Neural progenitor cell (in vitro differentiated cells): ENCODE measurements around the gene TBCA. TPM values are rescaled to one million over a fixed set of nuclear protein-coding genes. Genes with fewer than 3 reads are reported as not detected.

Experiments used
- DNase-seq: peaks from one replicate; pipeline ENCODE4 v3.0.0-alpha.2; 2016; ENCODE audit warnings: low spot score
- H2AFZ ChIP-seq: fragments of 200-600 bp; sonication (generic); replicated peaks from 2 replicates; pipeline ENCODE4 v1.6.1; 2016; ENCODE audit warnings: antibody characterized with exemption
- H3F3A ChIP-seq: fragments of 200-600 bp; sonication (generic); 2 replicates; pipeline ENCODE4 v1.6.1; 2016; ENCODE audit warnings: antibody characterized with exemption, low read depth
- H3K27ac ChIP-seq: fragments of 200-600 bp; sonication (generic); 2 replicates; pipeline ENCODE4 v1.5.1; 2016; ENCODE audit warnings: mild to moderate bottlenecking
- H3K27me3 ChIP-seq: fragments of 200-600 bp; sonication (generic); 2 replicates; pipeline ENCODE4 v1.6.1; 2016; ENCODE audit warnings: mild to moderate bottlenecking, moderate library complexity
- H3K36me3 ChIP-seq: fragments of 200-600 bp; sonication (generic); 2 replicates; pipeline ENCODE4 v1.5.1; 2016
- H3K4me1 ChIP-seq: fragments of 200-600 bp; sonication (generic); 2 replicates; pipeline ENCODE4 v1.6.1; 2016; ENCODE audit warnings: mixed run types
- H3K4me2 ChIP-seq: fragments of 200-600 bp; sonication (generic); 2 replicates; pipeline ENCODE4 v1.6.1; 2016
- H3K4me3 ChIP-seq: fragments of 200-600 bp; sonication (generic); 2 replicates; pipeline ENCODE4 v1.5.1; 2016
- H3K79me2 ChIP-seq: fragments of 200-600 bp; sonication (generic); 2 replicates; pipeline ENCODE4 v1.6.1; 2016; ENCODE audit warnings: low read depth
- H3K9ac ChIP-seq: fragments of 200-600 bp; sonication (generic); 2 replicates; pipeline ENCODE4 v1.6.1; 2016
- H3K9me3 ChIP-seq: fragments of 200-600 bp; sonication (generic); 2 replicates; pipeline ENCODE4 v1.5.1; 2016; ENCODE audit warnings: low read depth
- H4K20me1 ChIP-seq: fragments of 200-600 bp; sonication (generic); 2 replicates; pipeline ENCODE4 v1.6.1; 2016; ENCODE audit warnings: low read depth
- H3K27ac Mint-ChIP-seq: 3 replicates; pipeline ENCODE4 v1.8.0; 2021; ENCODE audit warnings: mixed read lengths
- H3K27me3 Mint-ChIP-seq: 2 replicates; pipeline ENCODE4 v1.8.0; 2022; ENCODE audit warnings: low read depth, mild to moderate bottlenecking, inconsistent platforms, moderate library complexity, mixed read lengths; ENCODE audit not compliant: insufficient read depth
- H3K36me3 Mint-ChIP-seq: 3 replicates; pipeline ENCODE4 v1.8.0; 2021; ENCODE audit warnings: mixed read lengths
- H3K4me1 Mint-ChIP-seq: 3 replicates; pipeline ENCODE4 v1.8.0; 2021; ENCODE audit warnings: mixed read lengths
- H3K4me3 Mint-ChIP-seq: 3 replicates; pipeline ENCODE4 v1.8.0; 2021; ENCODE audit warnings: mild to moderate bottlenecking, moderate library complexity, mixed read lengths
- H3K9me3 Mint-ChIP-seq: 3 replicates; pipeline ENCODE4 v1.8.0; 2020; ENCODE audit warnings: mixed read lengths
- EZH2 ChIP-seq: fragments of 200-600 bp; sonication (generic); IDR thresholded peaks from 2 replicates; pipeline ENCODE4 v1.6.1; 2017; ENCODE audit warnings: antibody characterized with exemption, mild to moderate bottlenecking, moderate library complexity
- EZH2phosphoT487 ChIP-seq: fragments of 200-600 bp; sonication (generic); IDR thresholded peaks from 2 replicates; pipeline ENCODE4 v1.6.1; 2017; ENCODE audit warnings: antibody characterized with exemption
- total RNA-seq: library from RNA; depleted of rRNA; stranded (reverse); fragments of >200 nt; gene quantifications from 2 replicates; pipeline ENCODE4 v1.2.3, GENCODE V29; 2015; ENCODE audit warnings: low replicate concordance
- TF ChIP-seq, protein P1 (sequence below): fragments of 200-600 bp; sonication (generic); IDR thresholded peaks from 2 replicates; pipeline ENCODE4 v1.5.1; 2017; ENCODE audit warnings: antibody characterized with exemption, mild to moderate bottlenecking

TBCA gene
- total RNA-seq, 1 donor from 2014 or later: 270 TPM

DNA sequence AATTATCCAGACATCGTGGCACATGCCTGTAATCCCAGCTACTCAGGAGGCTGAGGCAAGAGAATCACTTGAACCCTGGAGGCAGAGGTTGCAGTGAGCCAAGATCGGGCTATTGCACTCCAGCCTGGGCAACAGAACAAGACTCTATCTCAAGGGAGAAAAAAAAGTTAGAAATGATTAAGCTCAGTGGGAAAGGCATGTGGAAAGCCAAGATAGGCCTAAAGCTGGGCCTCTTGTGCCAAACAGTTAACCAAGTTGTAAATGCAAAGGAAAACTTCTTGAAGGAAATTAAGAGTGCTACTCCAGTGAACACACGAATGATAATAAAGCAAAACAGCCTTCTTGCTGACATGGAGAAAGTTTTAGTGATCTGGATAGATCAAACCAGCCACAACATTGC lies 43.0 kb downstream of the TBCA start:
- TF ChIP-seq, protein P1, sequence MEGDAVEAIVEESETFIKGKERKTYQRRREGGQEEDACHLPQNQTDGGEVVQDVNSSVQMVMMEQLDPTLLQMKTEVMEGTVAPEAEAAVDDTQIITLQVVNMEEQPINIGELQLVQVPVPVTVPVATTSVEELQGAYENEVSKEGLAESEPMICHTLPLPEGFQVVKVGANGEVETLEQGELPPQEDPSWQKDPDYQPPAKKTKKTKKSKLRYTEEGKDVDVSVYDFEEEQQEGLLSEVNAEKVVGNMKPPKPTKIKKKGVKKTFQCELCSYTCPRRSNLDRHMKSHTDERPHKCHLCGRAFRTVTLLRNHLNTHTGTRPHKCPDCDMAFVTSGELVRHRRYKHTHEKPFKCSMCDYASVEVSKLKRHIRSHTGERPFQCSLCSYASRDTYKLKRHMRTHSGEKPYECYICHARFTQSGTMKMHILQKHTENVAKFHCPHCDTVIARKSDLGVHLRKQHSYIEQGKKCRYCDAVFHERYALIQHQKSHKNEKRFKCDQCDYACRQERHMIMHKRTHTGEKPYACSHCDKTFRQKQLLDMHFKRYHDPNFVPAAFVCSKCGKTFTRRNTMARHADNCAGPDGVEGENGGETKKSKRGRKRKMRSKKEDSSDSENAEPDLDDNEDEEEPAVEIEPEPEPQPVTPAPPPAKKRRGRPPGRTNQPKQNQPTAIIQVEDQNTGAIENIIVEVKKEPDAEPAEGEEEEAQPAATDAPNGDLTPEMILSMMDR: no peak
- no peak for TF ChIP-seq EZH2
- no peak for TF ChIP-seq EZH2phosphoT487
- no peaks in the 10 kb centered on the region for H3K4me1 Mint-ChIP-seq
- no peaks in the 10 kb centered on the region for H3F3A ChIP-seq
- no peak overlapping the region for H3K9ac ChIP-seq
- H3K79me2 ChIP-seq: peaks cover 93% of the 10 kb centered on the region
- H3K36me3 ChIP-seq: no peaks in the 10 kb centered on the region
- H3K4me3 ChIP-seq: no peak overlapping the region
- no peak overlapping the region for H3K27ac ChIP-seq
- H3K9me3 Mint-ChIP-seq: peaks cover 31% of the 10 kb centered on the region
- H3K36me3 Mint-ChIP-seq: peaks cover 46% of the 10 kb centered on the region
- no peak overlapping the region for H3K4me3 Mint-ChIP-seq
- H3K9me3 ChIP-seq: no peaks in the 10 kb centered on the region
- H3K4me1 ChIP-seq: no peaks in the 10 kb centered on the region
- H3K27me3 ChIP-seq: no peaks in the 10 kb centered on the region
- no peak overlapping the region for H3K27ac Mint-ChIP-seq
- no peak overlapping the region for H3K4me2 ChIP-seq
- H2AFZ ChIP-seq: no peak overlapping the region
- no peaks in the 10 kb centered on the region for H3K27me3 Mint-ChIP-seq
- H4K20me1 ChIP-seq: peaks cover 3% of the 10 kb centered on the region
- no peak for DNase-seq

DNA sequence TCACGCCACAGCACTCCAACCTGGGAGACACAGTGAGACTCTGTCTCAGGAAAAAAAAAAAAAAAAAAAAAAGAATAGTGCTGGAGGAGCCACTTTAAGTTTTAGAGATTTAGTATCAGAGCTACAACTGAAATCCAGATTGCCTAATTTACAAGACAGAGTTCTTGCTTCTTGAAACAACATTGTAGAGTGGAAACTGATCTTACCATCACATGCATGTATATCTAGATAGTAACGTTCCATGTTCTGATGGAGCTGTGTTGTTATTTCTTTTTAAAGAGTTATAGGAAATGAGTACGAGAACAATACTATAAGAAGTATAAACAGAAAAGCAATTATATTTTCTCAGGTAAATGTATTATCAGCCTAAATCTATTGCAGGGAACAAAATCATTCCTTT lies 48.9 kb downstream of the TBCA start:
- no peaks in the 10 kb centered on the region for H3K27me3 ChIP-seq
- no peak overlapping the region for H3K4me3 ChIP-seq
- peaks cover 15% of the 10 kb centered on the region for H3K36me3 Mint-ChIP-seq
- H3K9ac ChIP-seq: no peak overlapping the region
- H3K79me2 ChIP-seq: peaks cover 88% of the 10 kb centered on the region
- no peaks in the 10 kb centered on the region for H3K36me3 ChIP-seq
- no peak overlapping the region for H3K27ac Mint-ChIP-seq
- H3K4me1 Mint-ChIP-seq: no peaks in the 10 kb centered on the region
- no peaks in the 10 kb centered on the region for H3K9me3 Mint-ChIP-seq
- no peak overlapping the region for H3K27ac ChIP-seq
- TF ChIP-seq, protein P1: no peak
- no peak for TF ChIP-seq EZH2
- no peak for TF ChIP-seq EZH2phosphoT487
- DNase-seq: no peak
- peaks cover 7% of the 10 kb centered on the region for H3F3A ChIP-seq
- H2AFZ ChIP-seq: no peak overlapping the region
- peaks cover 26% of the 10 kb centered on the region for H4K20me1 ChIP-seq
- H3K27me3 Mint-ChIP-seq: peaks cover 2% of the 10 kb centered on the region
- no peaks in the 10 kb centered on the region for H3K9me3 ChIP-seq
- no peaks in the 10 kb centered on the region for H3K4me1 ChIP-seq
- H3K4me2 ChIP-seq: no peak overlapping the region
- no peak overlapping the region for H3K4me3 Mint-ChIP-seq

DNA sequence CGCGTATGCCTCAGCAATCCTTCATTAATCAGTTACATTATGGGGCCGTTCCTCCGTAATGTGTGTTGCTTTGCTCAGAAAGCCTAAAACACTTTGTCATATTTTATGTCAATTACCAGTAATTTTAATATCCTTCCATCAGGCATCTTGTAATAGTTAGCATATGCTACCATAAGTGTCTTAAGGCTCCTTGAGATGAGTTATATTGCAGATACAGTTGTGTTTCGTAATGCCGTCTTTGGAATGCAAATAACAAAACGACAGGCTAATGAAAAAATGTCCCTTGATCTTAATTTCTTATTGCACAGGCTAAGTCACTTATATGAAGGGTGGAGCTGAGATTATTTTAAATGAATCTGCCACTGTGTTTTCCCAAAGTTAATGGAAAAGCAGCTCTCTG lies 50.5 kb downstream of the TBCA start:
- no peak overlapping the region for H3K4me3 ChIP-seq
- H3K9ac ChIP-seq: no peak overlapping the region
- no peak overlapping the region for H2AFZ ChIP-seq
- no peaks in the 10 kb centered on the region for H3K36me3 ChIP-seq
- peaks cover 7% of the 10 kb centered on the region for H3F3A ChIP-seq
- no peaks in the 10 kb centered on the region for H3K4me1 ChIP-seq
- Mint-ChIP-seq H3K27ac (no peak overlapping the region), H3K9me3 (no peaks in the 10 kb centered on the region), H3K36me3 (peaks cover 7% of the 10 kb centered on the region), H3K4me1 (no peaks in the 10 kb centered on the region), H3K4me3 (no peak overlapping the region), H3K27me3 (peaks cover 2% of the 10 kb centered on the region)
- no peak overlapping the region for H3K4me2 ChIP-seq
- H3K79me2 ChIP-seq: peaks cover 83% of the 10 kb centered on the region
- no peak overlapping the region for H3K27ac ChIP-seq
- TF ChIP-seq EZH2phosphoT487 (no peak), EZH2 (no peak)
- TF ChIP-seq, protein P1: no peak
- no peak for DNase-seq
- H4K20me1 ChIP-seq: peaks cover 26% of the 10 kb centered on the region
- H3K27me3 ChIP-seq: no peaks in the 10 kb centered on the region
- H3K9me3 ChIP-seq: no peaks in the 10 kb centered on the region
